Choroid plexus epithelial cell (primary cell): Measurements from ENCODE around the gene NEURL1B.

Experiments
- DNase-seq: peaks from one replicate; pipeline ENCODE4 v3.0.0-alpha.2; 2010; ENCODE audit warnings: low read depth
- H3K4me3 ChIP-seq: 2 replicates; pipeline ENCODE4 v1.5.1; 2011; ENCODE audit warnings: low read depth, mild to moderate bottlenecking, control low read depth, low read length, moderate library complexity
- TF ChIP-seq, protein P1 (sequence below): conservative IDR thresholded peaks from 2 replicates; pipeline ENCODE4 v1.5.1; 2011; ENCODE audit warnings: low read depth, mild to moderate bottlenecking, control low read depth, inconsistent platforms, low read length, moderate library complexity

NEURL1B gene

DNA sequence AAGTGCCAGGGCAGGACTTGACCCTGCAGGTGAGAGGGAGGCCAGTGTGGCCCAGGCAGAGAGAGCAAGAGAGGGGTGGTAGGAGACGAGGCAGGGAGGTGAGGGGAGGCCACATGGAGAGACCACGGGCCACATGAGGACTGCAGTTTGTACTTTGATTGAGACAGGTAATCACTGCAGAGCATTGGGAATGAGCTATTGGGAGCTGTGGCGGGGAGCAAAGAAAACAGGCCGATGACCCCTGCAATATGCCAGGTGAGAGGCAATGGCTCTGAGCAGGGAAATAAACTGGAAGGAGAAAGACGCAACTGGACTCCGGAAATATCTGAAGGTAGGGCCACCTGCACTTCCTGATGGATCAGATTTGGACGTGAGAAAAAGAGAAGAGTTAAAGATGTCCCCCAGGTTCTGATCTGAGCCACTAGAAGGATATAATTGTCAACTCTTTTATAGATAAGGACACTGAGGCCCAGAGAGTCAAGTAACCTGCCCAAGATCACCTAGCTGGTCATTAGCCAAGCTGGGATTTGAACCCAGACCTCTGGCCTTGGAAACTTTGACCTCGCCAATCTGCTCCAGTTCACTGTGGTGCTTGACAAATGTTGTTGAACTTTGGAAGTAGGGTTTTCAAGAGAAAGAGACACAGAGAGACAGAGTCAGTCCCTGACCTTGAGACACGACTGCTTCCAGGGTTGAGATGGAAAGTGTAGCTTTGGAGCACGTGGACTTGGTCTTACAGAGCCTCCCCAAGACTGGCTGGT, 87.6 kb downstream of the NEURL1B start:
- no peak overlapping the region for H3K4me3 ChIP-seq
- no peak for DNase-seq
- TF ChIP-seq, protein P1, sequence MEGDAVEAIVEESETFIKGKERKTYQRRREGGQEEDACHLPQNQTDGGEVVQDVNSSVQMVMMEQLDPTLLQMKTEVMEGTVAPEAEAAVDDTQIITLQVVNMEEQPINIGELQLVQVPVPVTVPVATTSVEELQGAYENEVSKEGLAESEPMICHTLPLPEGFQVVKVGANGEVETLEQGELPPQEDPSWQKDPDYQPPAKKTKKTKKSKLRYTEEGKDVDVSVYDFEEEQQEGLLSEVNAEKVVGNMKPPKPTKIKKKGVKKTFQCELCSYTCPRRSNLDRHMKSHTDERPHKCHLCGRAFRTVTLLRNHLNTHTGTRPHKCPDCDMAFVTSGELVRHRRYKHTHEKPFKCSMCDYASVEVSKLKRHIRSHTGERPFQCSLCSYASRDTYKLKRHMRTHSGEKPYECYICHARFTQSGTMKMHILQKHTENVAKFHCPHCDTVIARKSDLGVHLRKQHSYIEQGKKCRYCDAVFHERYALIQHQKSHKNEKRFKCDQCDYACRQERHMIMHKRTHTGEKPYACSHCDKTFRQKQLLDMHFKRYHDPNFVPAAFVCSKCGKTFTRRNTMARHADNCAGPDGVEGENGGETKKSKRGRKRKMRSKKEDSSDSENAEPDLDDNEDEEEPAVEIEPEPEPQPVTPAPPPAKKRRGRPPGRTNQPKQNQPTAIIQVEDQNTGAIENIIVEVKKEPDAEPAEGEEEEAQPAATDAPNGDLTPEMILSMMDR: no peak

DNA sequence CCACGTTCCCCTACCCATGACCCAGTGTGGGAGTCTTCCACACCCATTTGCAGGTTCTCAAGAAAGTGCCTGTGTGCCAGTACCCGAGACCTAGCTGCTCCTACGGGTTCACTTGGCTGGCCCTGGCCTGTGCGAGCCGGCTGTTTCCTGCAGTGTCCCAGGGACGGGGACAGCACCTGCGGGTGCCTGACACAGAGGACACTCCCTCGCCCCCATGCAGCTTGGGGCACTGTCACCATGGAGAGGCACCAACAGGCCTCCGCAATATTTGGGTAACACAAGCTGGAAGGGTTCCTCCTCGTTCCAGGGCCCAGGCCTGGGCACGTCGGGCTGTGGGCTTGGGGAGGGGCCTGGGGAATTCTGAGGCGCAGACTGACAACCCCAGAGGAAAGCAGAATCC, 88.5 kb downstream of the NEURL1B start:
- H3K4me3 ChIP-seq: no peak overlapping the region
- TF ChIP-seq, protein P1: no peak
- DNase-seq: no peak

DNA sequence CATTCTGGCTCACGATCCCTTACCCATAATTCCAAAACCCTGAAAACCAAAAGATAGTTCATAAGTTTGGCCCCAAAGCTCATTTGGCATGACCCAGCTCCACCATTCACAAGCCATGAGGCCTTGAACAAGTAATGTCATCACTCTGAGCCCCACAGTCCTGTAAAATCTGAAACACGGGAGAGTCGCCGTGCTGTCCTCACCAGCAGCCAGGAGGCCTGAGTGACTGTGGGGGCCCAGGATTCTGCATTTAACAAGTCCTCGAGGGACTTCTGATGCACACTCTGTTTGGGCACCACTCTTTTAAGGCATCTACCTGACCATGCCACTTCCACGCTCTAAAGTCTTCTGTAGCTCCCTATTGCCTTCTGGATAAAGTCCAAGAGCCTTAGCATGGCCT, 89.2 kb downstream of the NEURL1B start:
- DNase-seq: no peak
- TF ChIP-seq, protein P1: no peak

DNA sequence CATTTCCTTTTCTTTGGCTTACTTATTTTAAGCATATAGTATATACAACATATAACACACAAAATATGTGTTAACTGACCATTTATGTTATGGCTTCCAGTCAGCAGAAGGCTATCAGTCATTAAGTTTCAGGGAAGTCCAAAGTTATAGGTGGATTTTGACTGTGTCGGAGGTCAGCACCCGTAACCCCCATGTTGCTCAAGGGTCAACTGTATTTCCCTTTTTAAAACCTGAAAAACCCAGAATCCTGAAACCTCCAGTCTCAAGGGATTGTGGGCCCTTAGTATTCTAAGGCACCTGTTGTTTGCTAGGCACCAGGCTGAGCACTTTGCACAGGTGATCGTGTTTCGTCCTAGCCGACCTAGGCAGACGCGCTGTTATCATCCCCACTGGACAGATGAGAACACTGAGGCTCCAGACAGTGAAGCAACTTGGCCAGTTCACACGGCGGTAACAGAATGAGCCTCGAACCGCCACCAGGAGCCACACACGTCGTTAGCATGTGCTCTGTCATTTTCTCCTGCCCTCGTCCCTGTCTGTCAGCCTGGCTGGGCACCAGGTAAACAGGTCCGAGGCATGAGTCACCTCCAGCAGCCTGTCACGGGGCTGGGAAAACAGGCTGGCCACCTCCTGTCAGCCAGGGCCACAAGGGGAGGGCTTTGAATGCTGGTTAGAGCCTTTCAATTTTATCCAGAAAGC, 90.1 kb downstream of the NEURL1B start:
- TF ChIP-seq, protein P1: no peak
- no peak for DNase-seq
- H3K4me3 ChIP-seq: no peak overlapping the region

More for the DNA sequence above, 89.2 kb downstream of the NEURL1B start:
- H3K4me3 ChIP-seq: no peak overlapping the region

DNA sequence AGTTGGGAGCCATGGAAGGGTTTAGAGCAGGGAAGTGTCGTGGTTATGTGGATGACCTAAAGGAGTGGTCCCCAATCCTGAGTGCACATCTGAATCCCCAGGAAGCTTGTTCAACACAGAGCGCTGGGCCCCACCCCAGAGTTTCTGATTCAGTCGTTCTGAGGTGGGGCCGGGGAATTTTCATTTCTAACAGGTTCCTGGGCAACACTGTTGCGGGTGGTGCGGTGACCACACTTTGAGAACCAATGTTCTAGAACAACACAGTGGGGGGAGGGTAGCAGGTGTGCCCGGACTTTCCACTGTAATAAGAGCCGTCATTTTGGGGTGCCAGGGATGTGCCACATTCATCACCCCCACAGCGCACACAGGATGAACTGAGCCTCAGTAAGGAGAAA, 90.6 kb downstream of the NEURL1B start:
- DNase-seq: no peak
- TF ChIP-seq, protein P1: no peak
- no peak overlapping the region for H3K4me3 ChIP-seq

DNA sequence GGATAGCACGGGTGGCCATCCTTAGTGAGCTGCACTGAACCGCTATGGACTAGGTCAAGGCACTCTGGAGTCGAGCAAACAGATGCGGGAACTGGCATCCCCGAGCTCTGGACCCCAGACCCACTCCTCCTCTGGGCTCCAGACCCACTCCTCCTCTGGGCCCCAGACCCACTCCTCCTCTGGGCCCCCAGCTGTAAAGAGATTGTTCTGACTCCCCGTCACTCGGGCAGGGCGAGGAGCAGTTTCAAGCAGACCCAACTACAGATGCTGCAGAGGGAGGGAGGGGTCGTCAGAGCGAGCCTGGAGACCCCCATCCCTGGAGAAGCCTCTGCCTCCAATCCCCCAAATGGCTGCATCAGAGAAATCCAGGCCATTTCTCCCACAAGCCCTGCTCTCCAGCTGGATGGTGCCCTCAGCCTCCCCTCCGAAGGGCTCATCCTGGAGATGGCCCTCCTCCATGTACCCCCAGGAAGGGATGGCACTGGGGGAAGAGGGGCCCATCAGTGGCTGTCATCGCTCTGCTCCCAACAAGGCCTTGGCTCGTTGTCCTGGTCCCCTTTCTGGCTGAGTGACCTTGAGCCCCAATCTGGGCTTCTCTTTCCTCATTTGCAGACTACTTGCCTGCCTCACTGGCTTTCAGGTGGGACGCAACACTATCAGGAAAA, 91.3 kb downstream of the NEURL1B start:
- DNase-seq: no peak
- TF ChIP-seq, protein P1: no peak
- no peak overlapping the region for H3K4me3 ChIP-seq
